ENCODE measurements around the gene KAT2A.

Gene KAT2A

DNA sequence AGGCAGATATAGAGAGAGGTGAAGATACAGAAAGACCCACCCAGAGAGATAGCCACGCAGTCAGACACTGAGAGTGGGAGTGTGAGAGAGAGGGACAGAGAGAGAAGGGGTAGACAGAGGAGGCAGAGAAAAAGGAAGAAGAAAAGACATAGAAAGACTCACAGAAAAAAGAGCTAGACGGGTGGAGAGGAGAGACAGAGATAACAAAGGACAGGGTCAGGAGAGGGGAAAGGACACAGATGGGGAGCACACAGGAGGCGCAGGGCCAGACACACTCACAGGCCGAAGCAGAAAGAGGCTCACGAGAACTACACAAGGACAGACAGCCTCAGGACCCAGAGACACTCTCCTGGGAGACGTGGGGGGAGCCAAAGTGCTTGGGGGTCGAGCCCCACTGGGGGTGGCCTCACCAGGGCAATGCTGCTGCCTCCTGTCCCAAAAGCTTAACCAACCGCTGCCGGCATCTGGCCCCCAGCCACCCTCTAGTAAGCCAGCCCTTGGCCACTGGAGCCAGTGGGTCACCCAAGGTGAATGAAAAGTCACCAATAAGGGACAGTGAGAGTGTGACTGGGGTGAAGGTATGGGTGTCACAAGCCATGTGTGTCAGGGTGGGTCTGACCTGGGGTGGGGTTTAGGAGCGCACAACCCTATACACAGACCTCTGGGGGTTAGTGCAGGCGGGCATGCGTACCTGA lies 26.6 kb downstream of the KAT2A start:
- DNase-seq (ENCODE audit: low read depth in 3 of 3), result no peak

DNA sequence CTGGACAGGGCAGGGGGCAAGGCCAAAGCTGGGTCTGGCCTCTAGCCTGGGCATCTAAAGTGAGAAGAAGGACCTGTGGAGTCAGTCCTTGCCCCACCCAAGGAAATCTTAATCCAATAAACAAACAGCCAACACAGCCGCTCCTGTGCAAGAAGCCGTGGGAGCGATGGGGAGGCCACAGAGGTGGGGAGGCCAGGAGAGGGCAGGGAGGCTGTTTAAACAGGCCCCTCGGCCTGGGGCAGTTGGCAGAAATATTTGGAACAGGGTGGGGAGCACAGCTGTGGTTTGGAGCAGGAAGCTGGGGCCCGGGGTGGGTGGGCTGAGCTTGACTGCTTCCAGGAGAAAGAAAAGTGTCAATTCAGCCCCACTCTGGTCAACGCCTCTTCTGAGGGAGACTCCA lies 28.2 kb downstream of the KAT2A start:
- no peak for DNase-seq (ENCODE audit: low read depth in 3 of 3)

DNA sequence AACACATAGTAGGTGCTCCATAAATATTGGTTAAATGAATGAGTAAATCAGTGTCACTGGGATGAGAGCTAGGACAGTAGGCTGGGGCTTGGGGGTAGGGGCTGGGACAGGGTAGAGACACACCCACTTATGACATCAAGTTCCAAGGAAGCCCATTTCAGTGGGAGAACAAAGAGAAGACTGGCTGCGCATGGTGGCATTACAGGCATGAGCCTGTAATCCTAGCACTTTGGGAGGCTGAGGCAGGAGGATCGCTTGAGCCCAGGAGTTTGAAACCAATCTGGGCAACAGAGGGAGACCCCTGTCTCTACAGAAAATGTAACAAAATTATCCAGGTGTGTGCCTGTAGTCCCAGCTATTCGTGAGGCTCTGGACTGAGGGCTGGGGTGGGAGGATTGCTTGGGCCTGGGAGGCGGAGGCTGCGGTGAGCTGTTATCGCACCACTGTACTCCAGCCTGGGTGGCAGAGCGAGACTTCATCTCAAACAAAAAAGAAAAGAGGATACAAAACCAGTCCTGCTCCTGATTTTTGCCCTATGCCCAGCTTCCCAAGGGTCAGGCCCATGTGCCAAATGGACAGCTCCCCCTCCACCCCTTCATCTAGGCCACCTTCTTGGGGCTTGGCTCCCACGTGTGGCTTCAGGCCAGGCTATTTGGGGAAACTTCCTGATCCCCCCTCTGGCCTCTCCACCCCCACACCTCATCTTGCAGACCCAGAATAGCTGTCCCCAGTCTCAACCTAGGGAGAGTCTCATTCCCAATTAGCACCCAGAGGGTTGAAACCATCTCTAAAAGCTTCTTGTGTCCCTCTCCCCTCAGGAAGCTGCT lies 30.0 kb downstream of the KAT2A start:
- no peak for DNase-seq (ENCODE audit: low read depth in 3 of 3)

DNA sequence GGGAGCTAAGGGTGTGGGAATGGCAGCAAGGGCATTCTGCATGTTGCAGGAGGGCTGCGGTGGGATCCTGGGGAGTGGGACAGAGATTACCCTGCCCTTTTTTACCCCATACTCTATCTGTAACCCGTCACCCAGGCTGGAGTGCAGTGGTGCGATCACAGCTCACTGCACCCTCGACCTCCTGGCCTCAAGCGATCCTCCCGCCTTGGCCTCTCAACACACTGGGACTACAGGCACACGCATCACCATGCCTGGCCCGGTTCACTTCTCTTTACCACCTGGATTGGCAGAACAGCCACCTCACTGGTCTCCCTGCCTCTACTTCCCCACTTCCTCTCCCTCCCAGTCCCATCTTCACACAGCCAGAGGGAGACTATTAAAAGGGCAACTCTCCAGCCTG lies 32.4 kb downstream of the KAT2A start:
- no peak for DNase-seq (ENCODE audit: low read depth in 3 of 3)

DNA sequence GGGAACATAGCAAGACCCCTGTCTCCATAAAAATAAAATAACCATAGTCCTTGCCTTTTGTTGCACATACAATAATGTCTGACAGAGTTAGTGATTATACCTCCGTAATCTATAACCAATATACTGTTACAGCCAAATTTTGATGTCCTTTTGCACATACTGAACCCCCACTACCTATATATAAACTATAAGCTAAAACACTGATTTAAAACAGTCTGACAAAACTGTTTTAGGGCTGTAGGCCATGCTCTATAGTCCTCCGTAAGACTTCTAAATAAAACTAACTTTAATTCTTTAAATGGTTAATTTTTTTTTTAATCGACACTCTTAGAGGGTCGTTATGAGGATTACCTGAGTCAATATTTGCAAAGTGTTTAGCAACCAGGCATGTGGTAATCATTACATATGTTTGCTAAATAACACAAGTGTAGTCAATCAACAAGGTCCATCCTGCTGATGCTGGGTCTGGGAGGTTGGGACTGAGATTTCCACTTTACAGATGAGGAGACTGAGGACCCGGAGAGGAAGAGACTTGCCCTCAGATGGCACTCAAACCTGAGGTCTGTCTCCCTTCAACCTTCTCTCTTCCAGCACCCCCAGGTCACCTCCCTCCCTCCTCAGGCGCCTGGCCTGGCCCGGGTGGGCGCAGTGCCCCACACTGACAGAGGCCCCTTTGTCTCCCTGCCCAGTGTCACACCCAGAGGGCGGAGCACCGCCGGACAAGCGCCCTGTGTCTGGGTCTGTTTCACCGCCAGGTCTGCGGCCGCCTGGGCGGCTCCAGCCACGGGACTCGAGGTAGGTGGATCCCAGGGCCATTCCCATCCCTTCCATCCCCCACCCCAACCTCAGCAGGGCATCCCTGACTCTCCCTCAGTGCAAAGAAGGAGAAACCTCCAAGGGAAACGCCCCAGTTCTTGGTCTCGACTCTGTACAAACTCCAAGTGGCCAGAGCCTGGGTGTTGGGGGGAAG lies 33.1 kb downstream of the KAT2A start:
- DNase-seq (ENCODE audit: low read depth in 3 of 3), result no peak

DNA sequence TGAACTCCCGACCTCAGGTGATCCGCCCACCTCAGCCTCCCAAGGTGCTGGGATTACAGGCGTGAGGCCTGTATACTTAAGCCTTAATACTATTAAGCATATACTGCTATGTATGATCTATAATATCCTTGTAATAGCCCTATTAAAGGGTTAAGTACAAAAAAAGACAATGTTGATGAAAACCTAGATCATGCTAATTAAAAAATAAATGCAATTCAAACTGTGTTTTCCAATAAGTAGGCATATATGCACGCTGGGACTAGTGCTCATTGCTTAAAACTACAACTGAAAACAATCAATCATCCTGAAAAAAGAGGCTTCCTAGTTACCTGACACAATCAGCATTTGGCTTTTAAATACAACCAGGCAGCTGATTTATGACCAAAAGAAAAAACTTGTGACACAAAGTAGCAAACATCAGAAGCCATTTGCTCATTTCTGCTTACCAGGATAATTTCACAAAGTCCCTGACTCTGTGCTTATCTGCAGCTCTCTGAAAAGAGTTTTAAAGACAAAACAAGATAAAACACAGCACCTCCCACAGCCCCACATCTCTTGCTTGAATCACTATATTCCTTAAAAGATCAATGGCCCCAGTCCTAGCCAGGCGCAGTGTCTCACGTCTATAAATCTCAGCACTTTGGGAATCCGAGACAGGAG lies 34.0 kb downstream of the KAT2A start:
- no peak for DNase-seq (ENCODE audit: low read depth in 3 of 3)

DNA sequence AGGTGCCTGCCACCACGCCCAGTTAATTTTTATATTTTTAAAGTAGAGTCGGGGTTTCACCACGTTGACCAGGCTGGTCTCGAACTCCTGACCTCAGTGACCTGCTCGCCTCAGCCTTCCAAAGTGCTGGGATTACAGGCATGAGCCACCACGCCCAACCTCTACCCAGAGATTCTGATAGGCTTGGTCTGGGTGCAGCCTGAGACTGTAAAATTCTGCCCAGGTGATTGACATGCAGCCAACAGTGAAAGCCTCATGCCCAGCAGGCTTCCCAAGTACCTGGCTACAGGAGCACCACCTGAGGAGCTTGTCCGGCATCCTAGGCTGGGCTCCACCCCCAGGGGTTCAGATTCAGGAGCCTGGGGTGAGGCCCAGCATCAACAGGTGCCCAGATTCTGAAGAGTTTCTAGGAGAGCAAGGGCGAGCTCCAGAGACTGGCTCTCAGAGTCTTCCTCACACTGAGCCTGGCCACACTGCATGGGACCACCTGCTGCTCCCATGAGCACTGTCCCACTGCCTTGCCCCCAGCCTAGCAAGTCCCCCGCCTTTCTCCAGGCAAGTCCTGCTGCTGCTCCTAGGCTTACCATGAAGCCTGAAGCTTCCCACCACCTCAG lies 39.5 kb downstream of the KAT2A start:
- DNase-seq (ENCODE audit: low read depth in 3 of 3), result no peak

DNA sequence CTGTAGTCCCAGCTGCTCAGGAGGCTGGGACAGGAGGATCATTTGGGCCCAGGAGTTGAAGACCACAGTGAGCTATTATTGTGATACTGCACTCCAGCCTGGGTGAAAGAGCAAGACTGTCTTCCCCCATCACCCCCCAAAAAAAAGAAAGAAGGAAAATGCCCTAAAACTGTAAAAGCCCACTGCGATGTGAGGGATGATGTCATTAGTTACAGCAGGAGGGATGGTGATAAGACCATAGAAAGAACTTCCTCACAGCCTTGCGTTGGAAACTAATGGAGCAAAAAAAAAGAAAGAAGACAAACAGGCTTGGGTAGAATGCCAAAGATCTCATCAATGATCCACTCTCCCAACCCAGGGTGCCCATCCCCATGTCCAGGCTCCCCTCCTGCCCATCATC lies 41.6 kb downstream of the KAT2A start:
- DNase-seq (ENCODE audit: low read depth in 3 of 3), result no peak

DNA sequence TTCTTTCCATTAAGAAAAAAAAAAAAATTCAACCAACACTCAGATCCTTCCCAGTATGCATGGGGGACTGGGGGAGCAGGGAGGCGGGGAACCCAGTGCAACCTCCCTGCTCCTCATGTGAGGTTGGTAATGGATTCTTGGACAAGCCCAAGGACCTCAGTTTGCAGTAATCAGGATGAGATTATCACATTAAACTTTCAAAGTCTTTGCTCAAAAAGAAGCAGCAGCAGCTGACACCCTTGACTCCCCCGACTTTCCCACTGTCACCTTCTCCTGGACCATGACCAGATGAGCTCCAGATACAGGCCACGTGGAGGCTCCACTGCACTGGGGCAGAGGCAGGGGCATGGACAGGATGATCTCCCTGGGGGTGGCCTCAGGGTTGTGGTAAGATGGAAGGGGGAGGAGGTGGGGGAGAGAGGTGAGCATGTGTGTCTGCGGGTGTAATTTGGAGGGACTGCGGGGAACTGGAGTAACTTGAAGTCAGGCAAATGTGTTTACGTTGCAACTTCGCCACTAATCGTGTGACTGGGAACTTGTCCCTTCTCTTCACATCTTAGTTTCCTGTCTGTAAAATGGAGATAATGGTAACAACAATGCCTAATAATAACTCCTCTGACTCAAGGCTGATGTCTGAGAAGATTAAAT lies 42.6 kb downstream of the KAT2A start:
- DNase-seq (ENCODE audit: low read depth in 3 of 3), result no peak

DNA sequence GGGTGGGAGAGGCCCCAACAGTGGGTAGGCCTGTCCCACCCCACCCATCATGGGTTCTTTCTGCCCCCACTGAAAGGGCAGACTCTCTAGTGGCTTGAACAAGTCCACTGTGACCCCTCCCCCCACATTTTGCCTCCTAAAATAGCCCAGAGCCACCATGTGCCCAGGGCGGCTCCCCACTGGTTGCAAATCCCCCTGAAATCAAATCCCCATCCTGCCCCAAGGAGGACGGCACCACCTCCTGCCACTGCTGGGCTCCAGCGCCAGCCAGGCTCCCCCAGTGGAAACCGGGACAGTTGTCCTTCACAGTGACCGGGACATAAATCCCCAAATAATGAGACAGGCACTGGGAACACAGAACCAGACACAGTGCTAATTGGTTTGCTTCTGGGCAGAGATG lies 43.4 kb downstream of the KAT2A start:
- DNase-seq (ENCODE audit: low read depth in 3 of 3), result no peak

DNA sequence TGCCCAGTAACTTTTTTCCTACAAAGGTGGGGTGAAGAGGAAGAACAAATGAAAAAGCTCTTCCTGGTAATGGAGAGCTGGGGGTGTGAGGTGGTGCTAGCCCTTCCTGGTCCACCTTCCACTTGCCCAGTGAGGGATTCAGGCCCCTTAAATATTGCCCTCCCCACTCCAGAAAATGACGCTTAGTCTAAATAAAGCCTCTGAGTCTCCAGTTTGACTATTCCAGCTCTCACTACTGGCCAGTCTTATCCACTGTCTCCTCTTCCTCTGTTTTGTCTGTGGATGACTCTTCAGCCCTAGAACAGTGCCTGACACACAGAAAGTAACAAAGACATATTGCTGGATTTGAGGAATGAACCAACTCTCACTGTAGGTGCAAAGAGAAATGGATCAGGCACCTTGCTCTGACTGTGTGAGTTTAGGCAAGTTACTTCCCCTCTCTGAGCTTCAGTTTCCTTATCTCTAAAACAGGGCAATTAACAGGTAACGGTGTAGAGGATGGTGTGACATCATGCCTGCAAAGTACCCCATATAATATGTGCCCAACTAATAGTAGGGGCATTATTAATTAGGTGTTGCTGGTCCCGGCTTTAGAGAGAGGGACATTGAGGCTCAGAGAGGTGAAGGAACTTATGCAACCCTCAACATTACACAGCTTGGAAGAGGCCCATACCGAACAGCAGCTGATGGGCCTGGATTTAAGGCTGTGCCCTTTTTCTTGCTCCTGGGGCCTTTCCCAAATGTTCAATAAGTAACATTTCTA lies 44.2 kb downstream of the KAT2A start:
- no peak for DNase-seq (ENCODE audit: low read depth in 3 of 3)

DNA sequence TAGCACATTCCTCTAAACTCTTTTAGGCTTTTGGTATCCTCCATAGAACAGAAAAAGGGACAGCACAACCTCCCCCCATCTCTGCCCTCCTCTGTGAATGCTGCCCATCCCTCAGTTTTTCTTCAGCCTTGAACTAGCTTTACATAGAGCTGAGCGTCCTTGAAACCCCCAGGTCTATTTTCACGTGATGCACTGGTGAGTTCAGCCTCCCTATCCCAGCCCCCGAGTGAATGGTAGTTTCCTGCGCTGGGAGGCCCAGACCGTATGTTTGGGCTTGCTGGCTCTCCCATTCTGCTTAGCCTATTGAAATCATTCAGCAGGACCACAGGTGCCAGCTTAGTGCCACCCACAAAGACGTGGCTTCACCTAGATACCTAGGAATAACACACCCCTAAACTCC lies 45.4 kb downstream of the KAT2A start:
- DNase-seq (ENCODE audit: low read depth in 3 of 3), result no peak

DNA sequence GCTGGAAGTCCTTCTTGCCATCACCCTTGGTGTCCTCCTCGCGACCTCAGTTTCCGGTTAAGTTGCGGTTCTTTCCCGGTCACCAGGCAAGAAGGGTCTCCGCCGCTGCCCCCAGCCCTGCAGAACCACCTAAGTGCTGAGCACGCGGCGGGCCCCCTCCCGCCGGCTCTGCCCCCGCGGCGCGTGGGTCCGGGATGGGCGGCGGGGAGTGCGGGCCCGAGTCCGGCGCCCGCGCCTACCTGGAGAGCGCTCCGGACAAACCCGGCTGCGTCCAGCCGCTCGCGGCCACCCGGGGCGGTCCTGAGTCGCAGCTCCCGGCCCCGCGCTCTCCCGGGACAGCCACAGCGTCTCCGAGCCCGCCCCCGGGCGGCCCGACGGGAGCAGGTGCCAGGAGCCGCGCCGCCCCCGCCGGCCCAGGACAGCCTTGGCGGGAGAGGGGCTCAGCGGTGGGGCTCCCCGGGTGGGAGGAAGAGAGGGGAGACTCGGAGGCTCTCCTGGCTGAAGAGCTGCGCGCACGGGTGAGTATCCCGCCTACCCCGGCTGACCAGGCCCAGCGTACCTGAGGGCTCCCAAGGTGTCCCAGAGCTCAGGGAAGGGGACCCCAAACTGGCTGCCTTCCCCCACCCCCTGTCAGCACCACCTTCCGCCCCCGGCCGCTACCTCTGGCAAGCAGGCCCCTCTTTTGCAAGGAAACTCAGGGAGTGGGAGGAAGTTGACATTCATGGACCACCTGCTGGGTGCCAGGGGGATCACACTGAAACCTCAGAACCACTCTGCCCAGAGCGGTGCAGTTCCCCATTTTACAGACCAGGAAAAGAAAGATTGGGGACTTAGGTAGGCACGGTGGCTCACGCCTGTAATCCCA lies 48.6 kb downstream of the KAT2A start:
- DNase-seq (ENCODE audit: low read depth in 3 of 3), result no peak

DNA sequence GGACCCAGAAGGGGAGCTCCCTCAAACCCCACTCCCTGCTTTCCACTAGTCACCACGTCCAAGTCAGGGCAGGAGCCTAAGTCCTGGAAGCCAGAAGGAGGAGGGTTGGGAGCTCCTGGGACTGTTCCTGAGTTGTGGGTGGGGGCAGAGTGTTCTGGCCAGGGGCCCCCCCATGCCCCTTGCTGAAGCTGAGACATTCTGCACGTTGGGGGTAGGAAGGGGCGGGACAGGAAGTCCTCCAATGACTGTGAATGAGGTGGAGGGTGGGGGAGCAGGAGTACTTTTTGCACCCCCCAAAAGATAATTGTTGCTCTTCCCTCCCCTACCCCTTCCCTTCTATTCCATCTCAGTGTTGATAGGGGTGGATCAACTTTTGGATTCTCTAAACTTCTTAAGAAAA lies 49.4 kb downstream of the KAT2A start:
- DNase-seq (ENCODE audit: low read depth in 3 of 3), result no peak

DNA sequence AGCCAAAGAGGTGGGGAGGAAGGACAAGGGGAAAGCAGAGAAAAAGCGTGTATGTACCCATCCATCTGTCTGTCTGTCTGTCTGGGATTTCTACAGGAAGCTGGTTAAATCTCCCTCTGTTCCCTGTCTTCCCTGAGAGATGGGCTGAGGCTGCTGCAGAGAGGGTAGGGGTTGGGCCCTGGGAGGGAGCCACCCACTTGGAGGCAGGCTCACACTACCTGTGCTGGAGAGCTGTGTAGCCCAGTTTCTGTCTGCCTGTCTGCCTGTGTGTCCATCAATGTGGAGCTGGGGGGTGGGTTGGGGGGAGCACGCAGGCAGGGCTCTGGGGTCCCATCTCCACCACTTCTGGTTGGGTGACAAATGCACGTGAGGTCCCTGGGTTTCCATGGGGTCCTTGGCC lies 52.2 kb downstream of the KAT2A start:
- no peak for DNase-seq (ENCODE audit: low read depth in 3 of 3)

DNA sequence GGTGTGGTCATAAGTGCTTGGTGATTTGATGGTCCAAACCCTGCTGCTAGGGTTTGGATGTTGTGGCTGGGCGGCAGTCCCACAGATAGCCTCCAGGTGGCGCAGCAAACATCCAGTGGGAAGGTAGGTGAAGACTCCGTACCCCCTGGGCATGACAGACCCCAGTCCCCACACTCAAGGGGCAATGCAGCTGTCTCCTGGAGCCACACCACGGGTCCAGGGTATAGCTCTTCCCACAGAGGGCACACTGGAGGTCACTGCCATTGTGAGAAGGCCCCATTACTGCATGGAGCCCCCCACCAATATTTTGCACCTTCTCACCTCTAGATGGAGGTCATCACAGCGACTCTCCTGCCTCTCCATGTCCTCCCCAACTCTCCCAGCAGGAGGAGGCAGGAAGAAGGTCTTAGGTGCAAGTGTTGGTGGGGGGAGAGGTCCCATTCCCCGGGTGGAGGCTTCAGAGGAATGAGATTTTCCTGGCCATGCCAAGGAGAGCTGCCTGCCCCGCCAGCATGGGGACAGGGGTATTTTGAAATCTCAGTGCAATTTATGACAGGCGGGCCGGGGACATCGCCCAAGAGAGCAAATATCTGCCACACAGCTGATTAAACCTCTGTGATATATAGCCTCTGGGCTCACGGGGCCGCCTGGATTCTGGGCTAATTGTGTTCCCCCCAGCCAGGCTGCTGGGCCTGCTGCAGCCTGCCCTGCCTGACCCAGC lies 53.6 kb downstream of the KAT2A start:
- peak; percentile 36 to 67 (median 52) for DNase-seq (ENCODE audit: low read depth in 3 of 3)

DNA sequence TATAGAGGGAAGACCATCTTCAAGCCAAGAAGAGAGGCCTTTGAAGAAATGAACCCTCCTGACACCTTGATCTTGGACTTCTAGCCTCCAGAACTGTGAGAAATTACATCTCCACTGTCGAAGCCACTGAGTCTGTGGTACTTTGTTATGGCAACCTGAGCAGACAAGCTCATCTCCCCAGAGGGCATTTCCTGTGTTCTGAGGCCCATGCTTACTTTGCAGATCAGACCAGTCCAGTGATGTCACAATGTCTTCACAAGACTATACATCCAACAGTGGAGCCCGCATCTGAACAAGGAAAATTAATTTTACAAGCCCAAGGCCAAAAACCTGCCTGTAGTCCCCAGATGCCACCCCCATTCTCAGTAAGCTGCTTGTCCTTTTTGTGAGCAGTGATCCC lies 56.0 kb downstream of the KAT2A start:
- DNase-seq (ENCODE audit: low read depth in 3 of 3), result no peak
